ENCODE results near the gene TENM4. TPM values are rescaled to one million over a fixed set of nuclear protein-coding genes. Genes with fewer than 3 reads are reported as not detected.

TENM4 gene
- polyA plus RNA-seq, 3 donors from 2014 or later = not detected

DNA sequence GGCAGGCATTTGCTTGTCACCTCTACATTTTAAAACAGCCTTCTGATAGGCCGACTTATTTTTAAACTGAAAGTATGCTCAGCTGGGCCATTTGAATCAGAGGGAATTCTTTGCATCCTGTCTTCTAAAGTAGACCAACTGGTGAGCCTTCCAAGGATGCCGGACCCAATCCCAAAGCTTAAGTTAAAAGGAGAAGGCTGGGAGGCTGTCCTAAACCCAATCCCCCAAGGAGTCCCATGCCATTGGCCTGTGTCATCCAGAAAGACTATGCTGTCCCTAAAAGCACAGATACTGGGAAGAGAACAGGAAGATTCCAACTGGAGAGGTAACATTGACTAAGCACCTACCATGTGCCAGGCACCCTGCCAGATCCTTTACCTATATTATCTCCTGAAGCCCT, 18.0 kb downstream of the TENM4 start:
- Mint-ChIP-seq H3K9me3 (peaks cover 0 to 10% (median 2%) of the 10 kb centered on the region in 6 donors), H3K27me3 (ENCODE audit: low read depth in 3 of 3) (peaks cover 0 to 3% (median 0%) of the 10 kb centered on the region in 3 donors), H3K4me3 (no peak overlapping the region), H3K27ac (no peak overlapping the region), H3K4me1 (no peaks in the 10 kb centered on the region), H3K36me3 (no peaks in the 10 kb centered on the region)
- DNase-seq = no peak

DNA sequence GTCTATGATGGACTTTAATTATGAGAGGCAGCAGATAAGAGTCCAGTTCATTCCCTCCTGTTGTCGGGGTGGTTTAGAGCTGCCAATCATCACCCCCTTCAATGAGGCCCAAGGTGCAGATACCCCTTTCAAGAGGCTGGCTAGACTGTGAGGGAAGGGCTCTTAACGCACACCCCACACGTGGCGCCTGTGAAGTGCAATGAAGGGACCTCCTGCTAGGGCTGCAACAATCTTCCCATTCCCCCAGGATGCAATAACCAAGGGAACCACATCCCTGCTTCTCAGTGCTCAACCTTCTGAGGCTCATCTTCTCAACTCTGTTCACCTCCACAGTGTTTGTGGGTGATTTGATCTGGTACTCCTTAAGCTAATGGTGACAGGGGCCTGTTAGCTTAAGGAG, 19.0 kb downstream of the TENM4 start:
- Mint-ChIP-seq H3K9me3 (peaks cover 0 to 10% (median 4%) of the 10 kb centered on the region in 6 donors), H3K4me1 (no peaks in the 10 kb centered on the region), H3K36me3 (no peaks in the 10 kb centered on the region), H3K27ac (no peak overlapping the region), H3K4me3 (no peak overlapping the region), H3K27me3 (ENCODE audit: low read depth in 3 of 3) (peaks cover 0 to 3% (median 0%) of the 10 kb centered on the region in 3 donors)
- no peak for DNase-seq

DNA sequence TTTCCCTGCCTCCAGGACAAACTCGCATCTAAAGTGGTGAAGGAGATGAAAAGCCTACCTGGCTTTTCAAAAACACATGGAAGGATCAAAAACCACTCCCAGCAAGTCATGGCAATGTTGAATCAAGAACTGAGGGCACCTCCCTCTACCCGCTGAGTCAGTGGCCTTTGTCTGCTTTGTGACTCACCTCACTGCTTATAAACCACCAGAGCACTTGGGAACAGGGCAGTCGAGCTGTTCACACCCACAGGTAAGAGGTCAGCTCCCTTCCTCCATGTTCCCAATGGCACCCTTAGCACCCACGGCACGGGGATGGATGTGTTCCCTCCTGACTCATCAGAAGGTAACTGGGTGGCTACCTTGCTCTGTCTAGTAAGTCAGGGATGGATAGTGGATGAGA, 21.7 kb downstream of the TENM4 start:
- peaks cover 0 to 13% (median 5%) of the 10 kb centered on the region in 6 donors for H3K9me3 Mint-ChIP-seq
- no peak for DNase-seq
- H3K36me3 Mint-ChIP-seq = no peaks in the 10 kb centered on the region
- H3K27me3 Mint-ChIP-seq (ENCODE audit: low read depth in 3 of 3) = peaks cover 0 to 2% (median 0%) of the 10 kb centered on the region in 3 donors
- no peaks in the 10 kb centered on the region for H3K4me1 Mint-ChIP-seq
- no peak overlapping the region for H3K27ac Mint-ChIP-seq
- H3K4me3 Mint-ChIP-seq = no peak overlapping the region

DNA sequence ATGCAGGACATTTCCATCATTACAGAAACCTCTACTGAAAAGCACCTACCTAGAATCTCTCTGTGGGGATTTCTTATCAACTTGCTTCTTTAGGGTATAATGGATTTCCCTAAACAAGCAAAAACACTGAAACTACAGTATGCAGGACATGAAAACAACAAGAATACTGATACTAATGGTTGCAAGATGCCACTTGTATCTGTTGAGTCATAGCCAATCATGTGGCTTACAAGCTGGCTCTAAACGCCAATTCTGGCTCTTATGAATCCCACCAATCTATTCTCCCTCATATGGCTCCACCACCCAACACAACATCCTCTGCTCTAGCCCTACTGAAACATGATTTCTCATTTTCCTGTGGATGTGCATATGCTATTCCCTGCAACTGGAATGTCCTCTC, 22.6 kb downstream of the TENM4 start:
- no peaks in the 10 kb centered on the region for H3K4me1 Mint-ChIP-seq
- H3K36me3 Mint-ChIP-seq = no peaks in the 10 kb centered on the region
- H3K27ac Mint-ChIP-seq = no peak overlapping the region
- H3K4me3 Mint-ChIP-seq = no peak overlapping the region
- peaks cover 0 to 13% (median 5%) of the 10 kb centered on the region in 6 donors for H3K9me3 Mint-ChIP-seq
- no peak for DNase-seq
- H3K27me3 Mint-ChIP-seq (ENCODE audit: low read depth in 3 of 3) = peaks cover 0 to 2% (median 0%) of the 10 kb centered on the region in 3 donors

DNA sequence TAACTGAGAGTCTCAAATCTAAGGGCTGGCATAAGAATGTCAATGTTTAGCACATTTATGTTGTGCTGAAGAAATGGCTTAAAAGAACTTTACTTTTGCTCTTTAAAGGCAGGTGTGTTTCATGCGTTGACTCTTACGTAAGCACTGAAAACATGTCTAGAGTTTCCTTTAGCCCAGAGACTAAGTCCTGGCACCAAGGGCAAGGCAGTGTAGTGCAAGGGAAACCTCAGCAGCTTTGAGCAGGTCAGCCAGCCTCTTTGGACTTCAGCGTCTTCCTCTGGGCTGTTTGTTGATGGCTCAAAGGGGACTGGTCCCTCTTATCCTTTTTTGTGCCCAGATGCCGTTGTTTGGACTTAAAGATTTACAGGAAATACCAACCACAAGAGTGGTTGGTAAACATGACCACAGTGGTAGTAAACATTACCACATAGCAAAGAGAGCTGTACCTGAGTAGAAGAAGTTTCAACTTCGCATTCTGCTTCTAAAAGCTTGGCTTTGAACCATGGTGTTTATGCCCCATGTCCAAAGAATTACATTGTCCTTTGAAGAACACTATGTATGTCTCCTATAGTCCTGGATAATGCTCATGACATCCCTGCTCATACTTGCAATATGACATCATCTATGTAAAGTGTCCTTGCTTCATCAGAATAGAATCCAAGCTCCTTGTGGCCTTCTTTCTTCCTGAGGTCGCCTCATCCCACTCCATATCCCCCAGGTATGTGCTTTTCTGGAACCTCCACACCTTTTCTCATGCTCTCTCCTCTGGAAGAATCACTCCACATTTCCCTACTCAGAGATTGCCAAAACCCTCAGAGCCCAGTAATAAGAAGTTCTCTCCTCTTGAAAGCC, 23.5 kb downstream of the TENM4 start:
- no peak for DNase-seq

DNA sequence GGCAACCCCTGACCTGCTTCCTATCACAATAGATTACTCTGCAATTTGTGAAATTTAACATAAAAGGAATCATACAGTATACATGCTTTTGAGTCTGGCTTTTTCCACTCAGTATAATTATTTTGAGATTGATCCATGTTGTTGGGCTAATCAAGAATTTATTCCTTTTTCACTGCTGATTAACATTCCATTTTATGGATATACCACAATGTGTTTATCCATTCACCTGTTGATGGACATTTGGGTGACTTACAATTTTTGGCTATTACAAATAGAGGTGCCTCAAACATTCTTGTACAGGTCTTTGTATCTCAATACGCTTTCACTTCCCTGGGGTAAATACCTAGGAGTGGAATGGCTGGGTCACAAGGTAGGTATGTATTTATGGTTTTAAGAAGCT, 24.9 kb downstream of the TENM4 start:
- no peak overlapping the region for H3K4me3 Mint-ChIP-seq
- H3K27me3 Mint-ChIP-seq (ENCODE audit: low read depth in 3 of 3) = peaks cover 0 to 2% (median 0%) of the 10 kb centered on the region in 3 donors
- no peak for DNase-seq
- no peak overlapping the region for H3K27ac Mint-ChIP-seq
- no peaks in the 10 kb centered on the region for H3K4me1 Mint-ChIP-seq
- peaks cover 0 to 13% (median 5%) of the 10 kb centered on the region in 6 donors for H3K9me3 Mint-ChIP-seq
- H3K36me3 Mint-ChIP-seq = no peaks in the 10 kb centered on the region

More for the DNA sequence above, 23.5 kb downstream of the TENM4 start:
- peaks cover 0 to 13% (median 5%) of the 10 kb centered on the region in 6 donors for H3K9me3 Mint-ChIP-seq
- H3K4me1 Mint-ChIP-seq = no peaks in the 10 kb centered on the region
- peaks cover 0 to 2% (median 0%) of the 10 kb centered on the region in 3 donors for H3K27me3 Mint-ChIP-seq (ENCODE audit: low read depth in 3 of 3)
- H3K27ac Mint-ChIP-seq = no peak overlapping the region
- no peak overlapping the region for H3K4me3 Mint-ChIP-seq
- no peaks in the 10 kb centered on the region for H3K36me3 Mint-ChIP-seq

DNA sequence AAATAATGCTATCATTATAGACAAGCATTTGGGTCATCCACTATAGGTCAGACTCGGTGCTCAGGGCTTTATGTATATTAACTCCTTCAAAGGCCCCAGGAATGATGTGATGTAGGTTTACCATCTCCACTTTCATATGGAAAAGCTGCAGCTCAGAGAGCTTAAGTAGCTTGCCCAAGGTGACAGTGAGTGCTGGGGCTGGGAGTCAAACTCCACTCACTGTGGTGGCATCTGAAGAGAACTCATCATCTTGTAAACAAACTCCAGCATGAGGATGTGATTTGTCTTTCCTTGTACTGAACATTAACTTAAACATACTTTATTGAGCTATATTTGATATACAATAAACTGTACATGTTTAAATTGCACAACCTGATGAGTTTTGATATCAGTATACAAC, 25.4 kb downstream of the TENM4 start:
- Mint-ChIP-seq H3K4me1 (no peaks in the 10 kb centered on the region), H3K9me3 (peaks cover 0 to 13% (median 5%) of the 10 kb centered on the region in 6 donors), H3K36me3 (no peaks in the 10 kb centered on the region), H3K4me3 (no peak overlapping the region), H3K27me3 (ENCODE audit: low read depth in 3 of 3) (peaks cover 0 to 2% (median 0%) of the 10 kb centered on the region in 3 donors), H3K27ac (no peak overlapping the region)
- no peak for DNase-seq

DNA sequence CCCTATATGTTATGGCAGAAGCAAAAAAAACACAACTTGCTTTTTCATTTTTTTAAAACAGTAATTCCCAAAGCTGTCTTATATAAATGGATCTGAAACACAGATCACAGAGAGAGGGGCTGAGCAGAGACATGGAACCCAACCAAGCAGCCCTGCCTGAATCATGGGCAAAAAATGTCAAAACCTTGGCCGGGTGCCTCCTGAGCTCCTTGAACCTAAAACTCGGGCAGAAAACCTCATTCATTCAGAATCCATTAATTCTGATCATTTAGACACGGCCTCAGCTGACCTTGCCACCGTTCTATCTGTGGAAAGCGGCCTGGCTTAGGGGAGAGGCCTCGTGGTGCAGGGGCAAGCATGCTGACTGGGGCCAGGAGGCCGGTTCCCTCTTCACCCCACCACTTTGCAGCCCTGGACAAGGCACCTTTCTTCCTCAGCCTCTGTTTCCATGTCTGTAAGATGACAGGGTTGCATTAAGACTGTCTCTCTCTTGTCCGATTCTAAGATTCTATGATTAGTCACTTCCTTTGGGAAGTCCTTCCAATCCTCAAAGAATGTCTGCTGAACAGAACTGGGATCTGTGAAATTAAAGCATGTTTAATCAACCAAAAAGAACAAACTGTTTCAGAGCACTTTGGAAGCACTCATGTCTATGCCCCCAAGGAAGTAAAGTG, 26.0 kb downstream of the TENM4 start:
- no peak for DNase-seq
- Mint-ChIP-seq H3K36me3 (no peaks in the 10 kb centered on the region), H3K27ac (no peak overlapping the region), H3K9me3 (peaks cover 0 to 19% (median 5%) of the 10 kb centered on the region in 6 donors), H3K4me3 (no peak overlapping the region), H3K27me3 (ENCODE audit: low read depth in 3 of 3) (peaks cover 0 to 2% (median under 1%) of the 10 kb centered on the region in 3 donors), H3K4me1 (no peaks in the 10 kb centered on the region)

DNA sequence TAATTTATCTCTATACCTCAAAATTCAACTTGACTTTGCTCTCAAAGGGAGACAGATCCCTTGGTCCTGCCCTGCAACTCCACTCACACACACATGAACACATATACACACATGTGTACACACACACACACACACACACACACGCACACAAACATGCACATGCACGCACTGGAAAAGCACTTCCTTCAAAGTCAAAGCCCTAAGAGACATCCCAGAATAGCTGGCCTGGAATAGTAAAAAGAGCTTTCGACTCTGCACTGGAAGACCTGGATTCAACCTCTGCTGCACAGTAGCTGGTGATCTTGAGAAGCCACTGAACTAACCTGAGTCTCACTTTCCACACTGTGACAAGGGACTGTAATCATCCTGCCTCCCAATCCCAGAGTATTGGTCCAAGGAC, 26.8 kb downstream of the TENM4 start:
- Mint-ChIP-seq H3K27me3 (ENCODE audit: low read depth in 3 of 3) (peaks cover 0 to 2% (median 2%) of the 10 kb centered on the region in 3 donors), H3K4me3 (no peak overlapping the region), H3K4me1 (no peaks in the 10 kb centered on the region), H3K27ac (no peak overlapping the region), H3K36me3 (no peaks in the 10 kb centered on the region), H3K9me3 (peaks cover 0 to 21% (median 5%) of the 10 kb centered on the region in 6 donors)
- DNase-seq = no peak

DNA sequence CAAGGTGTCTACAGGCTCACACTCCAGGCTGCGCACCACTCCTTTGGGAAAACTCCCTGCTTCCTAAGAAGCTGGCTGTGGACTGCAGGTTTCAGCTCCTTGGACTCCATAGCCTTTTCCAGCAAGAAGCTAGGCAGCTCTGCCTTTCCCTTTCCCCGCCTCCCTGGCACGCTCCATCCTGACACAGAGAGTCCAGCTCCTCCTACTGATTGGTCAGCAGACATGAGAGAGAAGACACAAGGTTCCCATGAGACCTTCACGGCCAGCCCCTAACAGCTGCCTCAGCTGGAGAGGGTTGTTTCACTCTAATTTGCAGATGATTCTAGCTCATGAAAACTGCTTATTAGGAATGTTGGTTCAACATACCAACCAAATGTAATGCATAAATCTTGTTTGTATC, 27.6 kb downstream of the TENM4 start:
- no peak overlapping the region for H3K4me3 Mint-ChIP-seq
- H3K4me1 Mint-ChIP-seq = no peaks in the 10 kb centered on the region
- H3K27ac Mint-ChIP-seq = no peak overlapping the region
- no peaks in the 10 kb centered on the region for H3K36me3 Mint-ChIP-seq
- H3K27me3 Mint-ChIP-seq (ENCODE audit: low read depth in 3 of 3) = peaks cover 0 to 2% (median 2%) of the 10 kb centered on the region in 3 donors
- H3K9me3 Mint-ChIP-seq = peaks cover 1 to 28% (median 3%) of the 10 kb centered on the region in 6 donors
- DNase-seq = no peak

DNA sequence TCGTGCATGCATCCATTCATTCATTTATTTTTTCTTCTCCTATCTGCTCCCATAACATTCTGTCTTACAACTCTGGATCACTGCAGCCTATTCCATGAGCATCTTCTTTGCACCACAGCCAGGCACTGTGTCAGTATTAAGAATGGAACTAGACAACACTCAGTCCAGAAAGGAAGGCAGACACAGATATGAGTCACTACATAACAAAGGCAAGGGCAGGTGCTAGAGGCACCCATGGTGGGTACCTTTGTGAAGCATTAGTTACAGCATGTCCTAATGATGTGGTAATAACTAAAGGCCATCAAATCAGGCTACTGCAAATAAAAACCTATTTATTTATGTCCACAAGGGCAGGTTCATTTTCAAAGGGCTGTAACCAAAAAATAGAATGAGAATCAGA, 28.1 kb downstream of the TENM4 start:
- Mint-ChIP-seq H3K4me1 (no peaks in the 10 kb centered on the region), H3K36me3 (no peaks in the 10 kb centered on the region), H3K9me3 (peaks cover 0 to 28% (median 3%) of the 10 kb centered on the region in 6 donors), H3K27me3 (ENCODE audit: low read depth in 3 of 3) (peaks cover 0 to 2% (median 2%) of the 10 kb centered on the region in 3 donors), H3K27ac (no peak overlapping the region), H3K4me3 (no peak overlapping the region)
- DNase-seq = no peak

DNA sequence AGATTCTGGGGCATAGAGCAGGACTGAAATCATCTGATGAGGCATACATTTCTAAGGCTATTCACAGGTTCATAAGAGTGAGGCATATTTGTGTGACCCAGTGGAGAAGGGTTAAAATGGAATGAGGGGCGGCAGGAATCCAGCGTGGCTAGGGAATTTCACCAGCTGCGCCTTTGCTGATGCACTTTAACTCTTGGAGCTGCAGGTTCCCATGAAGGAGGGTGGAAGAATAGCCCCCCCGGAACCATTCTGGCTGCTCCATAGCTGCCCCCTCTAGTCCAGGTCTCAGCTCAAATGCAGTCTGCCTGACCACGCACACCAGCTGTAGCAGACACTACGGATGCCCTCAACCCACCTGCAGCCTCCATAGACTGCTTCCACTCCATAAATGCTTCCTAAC, 31.5 kb downstream of the TENM4 start:
- Mint-ChIP-seq H3K36me3 (no peaks in the 10 kb centered on the region), H3K4me1 (no peaks in the 10 kb centered on the region), H3K9me3 (peaks cover 0 to 16% (median under 1%) of the 10 kb centered on the region in 6 donors), H3K4me3 (no peak overlapping the region), H3K27ac (no peak overlapping the region), H3K27me3 (ENCODE audit: low read depth in 3 of 3) (peaks cover 0 to 4% (median 1%) of the 10 kb centered on the region in 3 donors)
- DNase-seq = no peak

DNA sequence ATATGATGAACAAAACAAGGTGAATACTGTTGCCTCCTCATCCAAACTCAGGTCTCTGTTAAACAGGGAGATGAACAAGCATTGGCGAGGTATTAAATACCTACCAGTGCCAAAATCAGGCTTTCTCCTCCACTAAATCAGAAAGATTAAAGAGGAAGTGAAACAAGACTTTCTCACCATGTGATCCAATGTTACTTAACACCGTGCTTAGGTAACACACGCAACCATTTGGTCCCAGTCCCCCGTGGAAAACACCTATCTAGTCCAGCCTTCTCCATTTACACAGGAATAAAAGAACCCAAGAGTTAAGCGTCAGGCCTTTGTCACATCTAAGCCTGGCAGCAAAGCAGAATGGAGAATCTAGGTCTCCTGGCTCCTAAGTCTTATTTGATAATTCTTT, 34.5 kb downstream of the TENM4 start:
- H3K36me3 Mint-ChIP-seq = no peaks in the 10 kb centered on the region
- DNase-seq = no peak
- peaks cover 2 to 4% (median 2%) of the 10 kb centered on the region in 3 donors for H3K27me3 Mint-ChIP-seq (ENCODE audit: low read depth in 3 of 3)
- H3K4me3 Mint-ChIP-seq = no peak overlapping the region
- no peaks in the 10 kb centered on the region for H3K4me1 Mint-ChIP-seq
- H3K27ac Mint-ChIP-seq = no peak overlapping the region
- peaks cover 0 to 32% (median 2%) of the 10 kb centered on the region in 6 donors for H3K9me3 Mint-ChIP-seq

DNA sequence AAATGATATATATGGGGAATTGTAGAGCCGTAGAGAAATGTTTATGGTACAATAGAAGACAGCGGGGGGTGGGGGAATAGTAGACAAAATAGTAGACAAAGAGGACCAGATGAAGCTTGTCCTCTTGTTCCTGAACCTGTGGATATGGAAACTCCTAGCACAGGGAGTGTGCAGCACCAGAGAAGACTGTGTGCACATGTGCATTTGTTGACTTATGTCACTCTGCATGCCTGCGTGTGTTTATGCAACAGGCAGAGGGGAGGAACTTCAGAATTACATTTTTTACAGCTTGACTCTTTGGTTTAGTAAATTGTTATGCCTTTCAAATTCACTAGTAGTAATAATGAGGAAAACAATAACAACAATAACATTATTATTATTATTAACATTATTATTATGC, 36.0 kb downstream of the TENM4 start:
- Mint-ChIP-seq H3K4me3 (no peak overlapping the region), H3K36me3 (no peaks in the 10 kb centered on the region), H3K27me3 (ENCODE audit: low read depth in 3 of 3) (peaks cover 2 to 4% (median 2%) of the 10 kb centered on the region in 3 donors), H3K27ac (no peak overlapping the region), H3K4me1 (no peaks in the 10 kb centered on the region), H3K9me3 (peaks cover 0 to 25% (median under 1%) of the 10 kb centered on the region in 6 donors)
- no peak for DNase-seq

All from immature natural killer cell (primary cell).